Measurements from ENCODE around the gene RPL32.

DNA sequence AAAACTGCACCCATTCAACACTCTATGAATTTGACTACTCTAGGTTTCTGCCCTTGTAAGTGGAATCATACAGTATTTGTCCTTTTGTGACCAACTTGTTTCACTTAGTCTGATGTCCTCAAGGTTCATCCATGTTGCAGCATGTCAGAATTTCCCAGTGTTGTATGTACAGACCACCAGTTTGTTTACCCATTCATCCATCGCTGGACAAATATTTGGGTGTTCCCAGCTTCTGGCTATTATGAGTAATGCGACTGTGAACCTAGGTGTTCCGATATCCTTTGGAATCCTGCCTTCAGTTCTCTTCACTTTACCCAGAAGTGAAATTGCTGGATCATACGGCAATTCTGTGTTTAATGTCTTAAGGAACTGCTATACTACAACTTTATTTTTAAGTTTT lies 12.6 kb downstream of the RPL32 start:
- TF ChIP-seq, protein P1, sequence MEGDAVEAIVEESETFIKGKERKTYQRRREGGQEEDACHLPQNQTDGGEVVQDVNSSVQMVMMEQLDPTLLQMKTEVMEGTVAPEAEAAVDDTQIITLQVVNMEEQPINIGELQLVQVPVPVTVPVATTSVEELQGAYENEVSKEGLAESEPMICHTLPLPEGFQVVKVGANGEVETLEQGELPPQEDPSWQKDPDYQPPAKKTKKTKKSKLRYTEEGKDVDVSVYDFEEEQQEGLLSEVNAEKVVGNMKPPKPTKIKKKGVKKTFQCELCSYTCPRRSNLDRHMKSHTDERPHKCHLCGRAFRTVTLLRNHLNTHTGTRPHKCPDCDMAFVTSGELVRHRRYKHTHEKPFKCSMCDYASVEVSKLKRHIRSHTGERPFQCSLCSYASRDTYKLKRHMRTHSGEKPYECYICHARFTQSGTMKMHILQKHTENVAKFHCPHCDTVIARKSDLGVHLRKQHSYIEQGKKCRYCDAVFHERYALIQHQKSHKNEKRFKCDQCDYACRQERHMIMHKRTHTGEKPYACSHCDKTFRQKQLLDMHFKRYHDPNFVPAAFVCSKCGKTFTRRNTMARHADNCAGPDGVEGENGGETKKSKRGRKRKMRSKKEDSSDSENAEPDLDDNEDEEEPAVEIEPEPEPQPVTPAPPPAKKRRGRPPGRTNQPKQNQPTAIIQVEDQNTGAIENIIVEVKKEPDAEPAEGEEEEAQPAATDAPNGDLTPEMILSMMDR (IDR thresholded peaks at IDR 0.05), result no peak
- no peak for TF ChIP-seq POLR2A (IDR thresholded peaks at IDR 0.05)
- TF ChIP-seq POLR2AphosphoS5 (IDR thresholded peaks at IDR 0.05), result no peak
- TF ChIP-seq EP300 (IDR thresholded peaks at IDR 0.05), result no peak

Measured in sigmoid colon (tissue), 4 donors.